SK-N-SH (cell line): ENCODE results near the gene UCHL1.

Source experiments
- EZH2phosphoT487 ChIP-seq: fragments of 200-600 bp; sonication (generic); IDR thresholded peaks from 2 replicates; pipeline ENCODE4 v1.6.1; 2017; ENCODE audit warnings: low read depth, mixed run types, mild to moderate bottlenecking, antibody characterized with exemption, moderate library complexity, borderline replicate concordance
- GATA2 ChIP-seq: sonication (generic); formaldehyde crosslinking; IDR thresholded peaks from 2 replicates; pipeline ENCODE4 v1.5.0; 2020; ENCODE audit warnings: mild to moderate bottlenecking, missing genetic modification reagents
- JUND ChIP-seq: IDR thresholded peaks from 2 replicates; pipeline ENCODE4 v1.4.0; 2012
- MXI1 ChIP-seq: IDR thresholded peaks from 2 replicates; pipeline ENCODE4 v1.6.1; 2012; ENCODE audit warnings: mild to moderate bottlenecking, low read depth, low read length, improper control_type of control experiment
- POLR2AphosphoS5 ChIP-seq: IDR thresholded peaks from 2 replicates; pipeline ENCODE4 v1.6.1; 2012; ENCODE audit warnings: low read depth, low read length
- TF ChIP-seq, protein P1 (sequence below): IDR thresholded peaks from 2 replicates; pipeline ENCODE4 v1.4.0; 2012; ENCODE audit warnings: low read depth
- TF ChIP-seq, protein P2 (sequence below): fragments of 200-600 bp; sonication (generic); IDR thresholded peaks from 2 replicates; pipeline ENCODE4 v1.6.1; 2017; ENCODE audit warnings: antibody characterized with exemption, mild to moderate bottlenecking, moderate library complexity

DNA sequence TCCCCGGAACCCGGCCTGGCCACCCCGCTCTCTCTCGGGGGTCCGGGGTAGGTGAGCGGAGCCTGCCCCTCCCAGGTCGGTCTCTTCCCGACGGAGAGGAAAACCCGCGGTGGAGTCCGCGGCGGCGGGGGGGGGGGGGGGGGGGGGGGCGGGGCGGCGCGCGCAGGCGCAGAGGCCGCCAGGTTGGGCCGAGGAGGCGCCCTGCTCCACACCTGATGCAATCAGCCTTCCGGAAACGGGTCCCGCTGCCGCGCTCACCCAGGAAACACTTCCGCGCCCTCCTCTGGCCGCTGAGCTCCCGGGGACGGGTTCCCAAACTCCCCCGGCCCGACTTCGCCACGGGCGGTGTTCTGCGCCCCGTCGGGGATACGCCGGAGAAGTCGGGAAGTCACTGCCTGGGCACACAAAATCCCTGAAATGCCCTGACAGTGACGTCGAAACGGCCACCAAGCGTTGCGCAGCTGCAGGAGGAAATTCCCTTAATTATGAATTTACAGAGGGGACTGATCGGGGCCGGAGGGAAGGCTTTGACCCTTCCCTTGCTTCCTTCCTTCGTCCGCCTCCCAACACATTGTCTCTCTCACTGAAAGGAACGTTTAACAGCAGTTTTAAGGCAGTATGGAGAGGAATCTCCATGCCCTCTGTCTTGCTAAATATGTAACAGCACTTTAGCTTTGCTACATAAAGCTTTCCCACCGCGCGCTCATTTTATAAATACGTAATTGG, 40.3 kb upstream of the UCHL1 start:
- TF ChIP-seq JUND (no peak), MXI1 (no peak; the same call in 1 of the 2 replicates), GATA2 (CRISPR knock-in tag) (peak; percentile 50; the same call in 1 of the 2 replicates), POLR2AphosphoS5 (peak; percentile 82), EZH2phosphoT487 (no peak)
- TF ChIP-seq, protein P1, sequence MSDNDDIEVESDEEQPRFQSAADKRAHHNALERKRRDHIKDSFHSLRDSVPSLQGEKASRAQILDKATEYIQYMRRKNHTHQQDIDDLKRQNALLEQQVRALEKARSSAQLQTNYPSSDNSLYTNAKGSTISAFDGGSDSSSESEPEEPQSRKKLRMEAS: no peak
- TF ChIP-seq, protein P2, sequence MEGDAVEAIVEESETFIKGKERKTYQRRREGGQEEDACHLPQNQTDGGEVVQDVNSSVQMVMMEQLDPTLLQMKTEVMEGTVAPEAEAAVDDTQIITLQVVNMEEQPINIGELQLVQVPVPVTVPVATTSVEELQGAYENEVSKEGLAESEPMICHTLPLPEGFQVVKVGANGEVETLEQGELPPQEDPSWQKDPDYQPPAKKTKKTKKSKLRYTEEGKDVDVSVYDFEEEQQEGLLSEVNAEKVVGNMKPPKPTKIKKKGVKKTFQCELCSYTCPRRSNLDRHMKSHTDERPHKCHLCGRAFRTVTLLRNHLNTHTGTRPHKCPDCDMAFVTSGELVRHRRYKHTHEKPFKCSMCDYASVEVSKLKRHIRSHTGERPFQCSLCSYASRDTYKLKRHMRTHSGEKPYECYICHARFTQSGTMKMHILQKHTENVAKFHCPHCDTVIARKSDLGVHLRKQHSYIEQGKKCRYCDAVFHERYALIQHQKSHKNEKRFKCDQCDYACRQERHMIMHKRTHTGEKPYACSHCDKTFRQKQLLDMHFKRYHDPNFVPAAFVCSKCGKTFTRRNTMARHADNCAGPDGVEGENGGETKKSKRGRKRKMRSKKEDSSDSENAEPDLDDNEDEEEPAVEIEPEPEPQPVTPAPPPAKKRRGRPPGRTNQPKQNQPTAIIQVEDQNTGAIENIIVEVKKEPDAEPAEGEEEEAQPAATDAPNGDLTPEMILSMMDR: no peak; the same call in 1 of the 2 replicates
